Sigmoid colon (tissue), 4 donors: Measurements from ENCODE around the gene LITAF.

Experiments
- CTCF ChIP-seq, 4 experiments: fragments of 450-650 bp in 3 of 4; fragments of 200-600 bp in 1 of 4; IDR thresholded peaks; one replicate each; pipeline ENCODE4 v1.5.1; 2016 to 2019; ENCODE audit warnings: antibody characterized with exemption in 4 of 4, mild to moderate bottlenecking in 3 of 4, moderate library complexity in 2 of 4
- EP300 ChIP-seq, 4 donors: sonication (generic); formaldehyde crosslinking; IDR thresholded peaks; one replicate each; pipeline ENCODE4 v1.6.1; 2017; ENCODE audit warnings: antibody characterized with exemption in 4 of 4
- POLR2AphosphoS5 ChIP-seq, 4 donors: sonication (generic); formaldehyde crosslinking; IDR thresholded peaks; one replicate each; pipeline ENCODE4 v1.6.1; 2017; ENCODE audit warnings: antibody characterized with exemption in 4 of 4

GRCh38 chr16:11497851-11498289 lies 88.8 kb downstream of the LITAF start:
- TF ChIP-seq CTCF (IDR thresholded peaks at IDR 0.05) (no peak), POLR2AphosphoS5 (IDR thresholded peaks at IDR 0.05) (no peak), EP300 (IDR thresholded peaks at IDR 0.05) (no peak)
